HCT116 (cell line): Measurements from ENCODE around the gene DDOST.

Experiments
- CBX3 ChIP-seq: IDR thresholded peaks from 2 replicates; pipeline ENCODE4 v1.6.1; 2012; ENCODE audit warnings: low read depth
- EZH2 ChIP-seq: fragments of 200-600 bp; sonication (generic); IDR thresholded peaks from 2 replicates; pipeline ENCODE4 v1.6.1; 2017; ENCODE audit warnings: antibody characterized with exemption, mixed run types
- EZH2phosphoT487 ChIP-seq: fragments of 200-600 bp; IDR thresholded peaks from 2 replicates; pipeline ENCODE4 v1.6.1; 2018; ENCODE audit warnings: antibody characterized with exemption, borderline replicate concordance
- POLR2AphosphoS5 ChIP-seq: IDR thresholded peaks from 2 replicates; pipeline ENCODE4 v1.6.1; 2011; ENCODE audit warnings: mild to moderate bottlenecking, low read depth, low read length, moderate library complexity
- RAD21 ChIP-seq: IDR thresholded peaks from 2 replicates; pipeline ENCODE4 v1.6.1; 2012; ENCODE audit warnings: low read depth, mild to moderate bottlenecking
- SIN3A ChIP-seq: IDR thresholded peaks from 2 replicates; pipeline ENCODE4 v1.6.1; 2012; ENCODE audit warnings: low read depth
- SP1 ChIP-seq: IDR thresholded peaks from 2 replicates; pipeline ENCODE4 v1.6.1; 2012; ENCODE audit warnings: low read depth
- TCF7L2 ChIP-seq: IDR thresholded peaks from 2 replicates; pipeline ENCODE4 v1.7.0; 2011; ENCODE audit warnings: borderline replicate concordance, inconsistent platforms; ENCODE audit not compliant: insufficient read depth, insufficient read length; ENCODE audit errors: extremely low read depth
- YY1 ChIP-seq: IDR thresholded peaks from 2 replicates; pipeline ENCODE4 v1.6.1; 2011; ENCODE audit warnings: low read length, low read depth, moderate library complexity, mild to moderate bottlenecking; ENCODE audit not compliant: insufficient replicate concordance; ENCODE audit errors: extremely low read depth
- ZFX ChIP-seq: fragments of 450-650 bp; IDR thresholded peaks from 2 replicates; pipeline ENCODE4 v1.6.1; 2017
- TF ChIP-seq, protein P1 (sequence below), 3 experiments: fragments of 200-600 bp in 1 of 3; sonication (generic) in 1 of 3; IDR thresholded peaks in 2 of 3; conservative IDR thresholded peaks in 1 of 3; 2 replicates each; pipeline ENCODE4 v1.5.1; 2012 to 2017; ENCODE audit warnings: low read depth in 2 of 3, low read length in 2 of 3, antibody characterized with exemption in 1 of 3, borderline replicate concordance in 1 of 3, control low read depth in 1 of 3, mild to moderate bottlenecking in 1 of 3, mixed read lengths in 1 of 3, mixed run types in 1 of 3, moderate library complexity in 1 of 3; ENCODE audit not compliant: insufficient read depth in 1 of 3
- TF ChIP-seq, protein P2 (sequence below): IDR thresholded peaks from 2 replicates; pipeline ENCODE4 v1.6.1; 2011; ENCODE audit warnings: mild to moderate bottlenecking, low read length, moderate library complexity; ENCODE audit not compliant: insufficient replicate concordance; ENCODE audit errors: extremely low read depth
- TF ChIP-seq, protein P3 (sequence below): IDR thresholded peaks from 2 replicates; pipeline ENCODE4 v1.6.1; 2012

DNA sequence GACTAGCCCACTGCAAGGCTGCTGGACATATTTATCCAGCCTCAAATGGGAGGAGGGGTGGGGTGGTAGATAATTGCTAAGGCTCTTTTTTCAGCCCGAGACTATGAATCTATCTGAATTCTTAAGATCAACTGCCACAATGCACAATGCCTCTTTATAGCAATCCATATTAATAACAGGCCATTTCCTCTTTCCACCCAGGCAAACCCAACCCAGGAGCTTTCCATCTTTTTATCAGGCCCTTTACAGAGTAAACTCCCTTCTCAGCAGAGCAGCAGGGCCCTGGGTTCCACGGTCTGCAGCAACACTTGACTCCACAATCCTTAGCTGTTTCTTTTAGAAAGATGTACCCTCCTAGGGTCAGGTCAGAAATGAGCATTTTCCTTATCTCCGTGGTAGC is 806 bp downstream of the DDOST start:
- TF ChIP-seq EZH2 = no peak
- no peak for TF ChIP-seq YY1
- no peak for TF ChIP-seq CBX3
- TF ChIP-seq, protein P1, sequence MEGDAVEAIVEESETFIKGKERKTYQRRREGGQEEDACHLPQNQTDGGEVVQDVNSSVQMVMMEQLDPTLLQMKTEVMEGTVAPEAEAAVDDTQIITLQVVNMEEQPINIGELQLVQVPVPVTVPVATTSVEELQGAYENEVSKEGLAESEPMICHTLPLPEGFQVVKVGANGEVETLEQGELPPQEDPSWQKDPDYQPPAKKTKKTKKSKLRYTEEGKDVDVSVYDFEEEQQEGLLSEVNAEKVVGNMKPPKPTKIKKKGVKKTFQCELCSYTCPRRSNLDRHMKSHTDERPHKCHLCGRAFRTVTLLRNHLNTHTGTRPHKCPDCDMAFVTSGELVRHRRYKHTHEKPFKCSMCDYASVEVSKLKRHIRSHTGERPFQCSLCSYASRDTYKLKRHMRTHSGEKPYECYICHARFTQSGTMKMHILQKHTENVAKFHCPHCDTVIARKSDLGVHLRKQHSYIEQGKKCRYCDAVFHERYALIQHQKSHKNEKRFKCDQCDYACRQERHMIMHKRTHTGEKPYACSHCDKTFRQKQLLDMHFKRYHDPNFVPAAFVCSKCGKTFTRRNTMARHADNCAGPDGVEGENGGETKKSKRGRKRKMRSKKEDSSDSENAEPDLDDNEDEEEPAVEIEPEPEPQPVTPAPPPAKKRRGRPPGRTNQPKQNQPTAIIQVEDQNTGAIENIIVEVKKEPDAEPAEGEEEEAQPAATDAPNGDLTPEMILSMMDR (IDR thresholded peaks at IDR 0.05 in 2 of 3, conservative IDR thresholded peaks at IDR 0.05 in 1 of 3; ENCODE audit: borderline replicate concordance in 1 of 3, insufficient read depth in 1 of 3, low read depth in 2 of 3, low read length in 2 of 3) = no peak
- TF ChIP-seq ZFX = no peak
- no peak for TF ChIP-seq SIN3A
- TF ChIP-seq EZH2phosphoT487 = no peak
- no peak for TF ChIP-seq SP1
- TF ChIP-seq, protein P2, sequence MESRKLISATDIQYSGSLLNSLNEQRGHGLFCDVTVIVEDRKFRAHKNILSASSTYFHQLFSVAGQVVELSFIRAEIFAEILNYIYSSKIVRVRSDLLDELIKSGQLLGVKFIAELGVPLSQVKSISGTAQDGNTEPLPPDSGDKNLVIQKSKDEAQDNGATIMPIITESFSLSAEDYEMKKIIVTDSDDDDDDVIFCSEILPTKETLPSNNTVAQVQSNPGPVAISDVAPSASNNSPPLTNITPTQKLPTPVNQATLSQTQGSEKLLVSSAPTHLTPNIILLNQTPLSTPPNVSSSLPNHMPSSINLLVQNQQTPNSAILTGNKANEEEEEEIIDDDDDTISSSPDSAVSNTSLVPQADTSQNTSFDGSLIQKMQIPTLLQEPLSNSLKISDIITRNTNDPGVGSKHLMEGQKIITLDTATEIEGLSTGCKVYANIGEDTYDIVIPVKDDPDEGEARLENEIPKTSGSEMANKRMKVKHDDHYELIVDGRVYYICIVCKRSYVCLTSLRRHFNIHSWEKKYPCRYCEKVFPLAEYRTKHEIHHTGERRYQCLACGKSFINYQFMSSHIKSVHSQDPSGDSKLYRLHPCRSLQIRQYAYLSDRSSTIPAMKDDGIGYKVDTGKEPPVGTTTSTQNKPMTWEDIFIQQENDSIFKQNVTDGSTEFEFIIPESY = no peak
- TF ChIP-seq POLR2AphosphoS5 = no peak
- TF ChIP-seq, protein P3, sequence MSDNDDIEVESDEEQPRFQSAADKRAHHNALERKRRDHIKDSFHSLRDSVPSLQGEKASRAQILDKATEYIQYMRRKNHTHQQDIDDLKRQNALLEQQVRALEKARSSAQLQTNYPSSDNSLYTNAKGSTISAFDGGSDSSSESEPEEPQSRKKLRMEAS = no peak
- TF ChIP-seq TCF7L2 = no peak
- TF ChIP-seq RAD21 = no peak
